ENCODE measurements around the gene FNDC11. TPM values are rescaled to one million over a fixed set of nuclear protein-coding genes. Genes with fewer than 3 reads are reported as not detected.

The FNDC11 gene
- total and polyA plus RNA-seq, 8 donors: 0.23 to 0.84 (median 0.67) TPM

GRCh38 chr20:63561624-63562396 is 7.9 kb downstream of the FNDC11 start:
- intact Hi-C loops (cut with DNase I): no loop called here
- H3K36me3 ChIP-seq: peaks cover 0 to 93% of the 10 kb centered on the region in 2 donors
- TF ChIP-seq CTCF (IDR thresholded peaks at IDR 0.05): no peak
- DNase-seq (no peak), ATAC-seq (no peak)
- H3K4me1 ChIP-seq: no peaks in the 10 kb centered on the region
- H3K27me3 ChIP-seq: peaks cover 0 to 23% of the 10 kb centered on the region in 2 donors
- no peaks in the 10 kb centered on the region for H3K9me3 ChIP-seq
- no peak overlapping the region for H3K4me3 ChIP-seq
- H3K27ac ChIP-seq: no peak overlapping the region

GRCh38 chr20:63562461-63563224 is 8.7 kb downstream of the FNDC11 start:
- ATAC-seq: no peak
- Histone ChIP-seq H3K27ac (no peak overlapping the region), H3K4me1 (peaks cover 0 to 7% of the 10 kb centered on the region in 2 donors), H3K9me3 (no peaks in the 10 kb centered on the region), H3K36me3 (peaks cover 0 to 97% of the 10 kb centered on the region in 2 donors), H3K4me3 (no peak overlapping the region), H3K27me3 (peaks cover 0 to 23% of the 10 kb centered on the region in 2 donors)
- intact Hi-C loops (cut with DNase I): no loop called here
- TF ChIP-seq CTCF (IDR thresholded peaks at IDR 0.05): no peak
- DNase-seq: no peak

- no peak for DNase-seq
- ATAC-seq: no peak
- peaks cover 0 to 14% of the 10 kb centered on the region in 2 donors for H3K4me1 ChIP-seq
- no peak overlapping the region for H3K4me3 ChIP-seq
- no peaks in the 10 kb centered on the region for H3K9me3 ChIP-seq
- H3K36me3 ChIP-seq: peaks cover 0 to 97% of the 10 kb centered on the region in 2 donors
- peaks cover 0 to 23% of the 10 kb centered on the region in 2 donors for H3K27me3 ChIP-seq
- no peak overlapping the region for H3K27ac ChIP-seq
- intact Hi-C loops (cut with DNase I): no loop called here
- no peak for TF ChIP-seq CTCF (IDR thresholded peaks at IDR 0.05)
These were observed 9.4 kb downstream of the FNDC11 start for GRCh38 chr20:63563225-63563935.

- intact Hi-C loops (cut with DNase I): no loop called here
- no peak for TF ChIP-seq CTCF (IDR thresholded peaks at IDR 0.05)
- Histone ChIP-seq H3K9me3 (no peaks in the 10 kb centered on the region), H3K36me3 (peaks cover 0 to 95% of the 10 kb centered on the region in 2 donors), H3K27me3 (peaks cover 0 to 23% of the 10 kb centered on the region in 2 donors), H3K4me1 (peaks cover 0 to 23% of the 10 kb centered on the region in 2 donors), H3K27ac (no peak overlapping the region), H3K4me3 (no peak overlapping the region)
- ATAC-seq: no peak
- no peak for DNase-seq
These were observed 10.3 kb downstream of the FNDC11 start for GRCh38 chr20:63564036-63564810.
